Smooth muscle cell (in vitro differentiated cells): ENCODE measurements around the gene EPHB3. TPM values are rescaled to one million over a fixed set of nuclear protein-coding genes. Genes with fewer than 3 reads are reported as not detected.

Source experiments
- DNase-seq: peaks from one replicate; lab custom pipeline; 2025; ENCODE audit not compliant: unreplicated experiment; lab: John Stamatoyannopoulos, UW
- H2AFZ ChIP-seq: fragments of 200-600 bp; sonication (generic); 2 replicates; pipeline ENCODE4 v1.6.0; 2016; ENCODE audit warnings: antibody characterized with exemption, low read depth, mild to moderate bottlenecking
- H3F3A ChIP-seq: fragments of 200-600 bp; sonication (generic); 2 replicates; pipeline ENCODE4 v1.6.0; 2017; ENCODE audit warnings: antibody characterized with exemption, low read depth
- H3K27ac ChIP-seq: fragments of 200-600 bp; sonication (generic); 2 replicates; pipeline ENCODE4 v1.5.1; 2016; ENCODE audit warnings: low read depth, mild to moderate bottlenecking
- H3K27me3 ChIP-seq: fragments of 200-600 bp; sonication (generic); 2 replicates; pipeline ENCODE4 v1.6.1; 2016; ENCODE audit warnings: low read depth, mild to moderate bottlenecking
- H3K36me3 ChIP-seq: fragments of 200-600 bp; sonication (generic); 2 replicates; pipeline ENCODE4 v1.5.1; 2016; ENCODE audit warnings: low read depth
- H3K4me1 ChIP-seq: fragments of 200-600 bp; sonication (generic); 2 replicates; pipeline ENCODE4 v1.5.1; 2016; ENCODE audit warnings: low read depth
- H3K4me2 ChIP-seq: fragments of 200-600 bp; sonication (generic); 2 replicates; pipeline ENCODE4 v1.6.0; 2016; ENCODE audit warnings: mild to moderate bottlenecking
- H3K4me3 ChIP-seq: fragments of 200-600 bp; sonication (generic); 2 replicates; pipeline ENCODE4 v1.5.1; 2016; ENCODE audit warnings: mild to moderate bottlenecking
- H3K79me2 ChIP-seq: fragments of 200-600 bp; sonication (generic); 2 replicates; pipeline ENCODE4 v1.6.0; 2016; ENCODE audit warnings: low read depth, mild to moderate bottlenecking
- H3K9ac ChIP-seq: fragments of 200-600 bp; sonication (generic); 2 replicates; pipeline ENCODE4 v1.6.0; 2016; ENCODE audit warnings: low read depth
- H3K9me3 ChIP-seq: fragments of 200-600 bp; sonication (generic); replicated peaks from 2 replicates; pipeline ENCODE4 v1.5.1; 2016; ENCODE audit warnings: low read depth
- H4K20me1 ChIP-seq: fragments of 200-600 bp; sonication (generic); 2 replicates; pipeline ENCODE4 v1.6.0; 2016; ENCODE audit warnings: low read depth
- WGBS: methylation state at CpG from one replicate; pipeline ENCODE4 v1.1.7; 2016; ENCODE audit warnings: low lambda C conversion rate; 5-methylcytosine and 5-hydroxymethylcytosine counted together
- polyA plus RNA-seq: library from polyadenylated mRNA; unstranded; fragments of >200 nt; fragmentation: Nextera tagmentation; extraction: Ambion mirVana; gene quantifications from 2 replicates; pipeline ENCODE4 v1.2.1, GENCODE V29; 2016
- total RNA-seq: library from RNA; depleted of rRNA; stranded (reverse); fragments of >200 nt; gene quantifications from 2 replicates; pipeline ENCODE4 v1.2.3, GENCODE V29; 2014
- TF ChIP-seq, protein P1 (sequence below): fragments of 200-600 bp; sonication (generic); IDR thresholded peaks from 2 replicates; pipeline ENCODE4 v1.5.1; 2017; ENCODE audit warnings: borderline replicate concordance, mild to moderate bottlenecking, antibody characterized with exemption; ENCODE audit not compliant: insufficient read depth, poor library complexity, severe bottlenecking

The EPHB3 gene
- total and polyA plus RNA-seq, 2 experiments from 2014 or later = 11.1 to 23.1 TPM

DNA sequence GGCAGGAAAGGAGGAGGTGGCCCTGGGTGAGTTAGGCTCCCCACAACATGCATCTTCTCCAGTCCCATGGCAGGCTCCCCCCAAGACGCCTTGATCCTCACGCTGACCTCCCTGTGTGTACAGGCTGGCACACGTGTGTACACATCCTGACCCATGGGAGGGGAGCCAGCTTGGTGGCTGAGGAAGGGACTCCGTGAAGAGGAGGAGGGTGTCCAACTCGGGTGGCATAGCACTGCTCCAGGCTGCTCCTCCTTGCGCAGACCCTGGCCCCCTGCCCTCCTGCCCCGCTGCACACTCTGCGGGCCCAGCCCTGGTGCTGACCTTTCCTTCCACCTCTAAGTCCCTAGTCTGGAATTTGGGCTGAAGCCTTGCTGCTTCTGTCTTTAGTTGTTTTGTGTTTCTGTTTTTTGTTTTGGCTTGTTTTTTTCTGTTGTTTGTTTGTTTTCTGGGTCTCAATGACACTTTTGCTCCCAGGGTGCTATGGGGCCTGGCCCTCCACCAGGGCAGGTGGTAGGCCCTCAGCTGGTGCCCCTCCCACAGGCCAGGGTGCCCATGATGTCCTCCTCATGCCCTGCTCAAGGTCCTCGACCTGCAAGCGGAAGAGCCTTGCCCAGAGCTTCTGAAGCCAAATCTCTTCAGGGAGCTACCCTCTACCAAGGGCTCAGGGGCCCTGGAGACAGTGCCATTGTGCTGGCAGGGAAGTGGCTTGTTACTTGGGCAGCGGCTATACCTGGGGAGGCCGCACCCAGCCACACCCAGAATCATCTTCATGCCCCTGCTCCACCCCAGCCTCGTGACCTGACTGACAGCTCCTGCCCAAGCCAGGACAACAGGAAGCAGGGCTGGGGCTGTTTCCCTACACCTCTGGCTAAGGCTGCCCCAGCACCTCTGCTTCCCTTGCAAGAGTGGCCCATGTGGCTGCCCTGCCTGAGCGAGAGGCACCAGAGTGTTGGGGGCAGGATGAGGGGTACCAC lies 5.1 kb downstream of the EPHB3 start:
- TF ChIP-seq, protein P1, sequence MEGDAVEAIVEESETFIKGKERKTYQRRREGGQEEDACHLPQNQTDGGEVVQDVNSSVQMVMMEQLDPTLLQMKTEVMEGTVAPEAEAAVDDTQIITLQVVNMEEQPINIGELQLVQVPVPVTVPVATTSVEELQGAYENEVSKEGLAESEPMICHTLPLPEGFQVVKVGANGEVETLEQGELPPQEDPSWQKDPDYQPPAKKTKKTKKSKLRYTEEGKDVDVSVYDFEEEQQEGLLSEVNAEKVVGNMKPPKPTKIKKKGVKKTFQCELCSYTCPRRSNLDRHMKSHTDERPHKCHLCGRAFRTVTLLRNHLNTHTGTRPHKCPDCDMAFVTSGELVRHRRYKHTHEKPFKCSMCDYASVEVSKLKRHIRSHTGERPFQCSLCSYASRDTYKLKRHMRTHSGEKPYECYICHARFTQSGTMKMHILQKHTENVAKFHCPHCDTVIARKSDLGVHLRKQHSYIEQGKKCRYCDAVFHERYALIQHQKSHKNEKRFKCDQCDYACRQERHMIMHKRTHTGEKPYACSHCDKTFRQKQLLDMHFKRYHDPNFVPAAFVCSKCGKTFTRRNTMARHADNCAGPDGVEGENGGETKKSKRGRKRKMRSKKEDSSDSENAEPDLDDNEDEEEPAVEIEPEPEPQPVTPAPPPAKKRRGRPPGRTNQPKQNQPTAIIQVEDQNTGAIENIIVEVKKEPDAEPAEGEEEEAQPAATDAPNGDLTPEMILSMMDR = no peak
- no peak overlapping the region for H2AFZ ChIP-seq
- peaks cover 25% of the 10 kb centered on the region for H3F3A ChIP-seq
- H3K9me3 ChIP-seq = no peaks in the 10 kb centered on the region
- no peaks in the 10 kb centered on the region for H3K27me3 ChIP-seq
- H3K36me3 ChIP-seq = no peaks in the 10 kb centered on the region
- no peak overlapping the region for H3K9ac ChIP-seq
- peaks cover 51% of the 10 kb centered on the region for H3K4me1 ChIP-seq
- DNase-seq = no peak
- no peak overlapping the region for H3K4me3 ChIP-seq
- peaks cover 54% of the 10 kb centered on the region for H4K20me1 ChIP-seq
- H3K4me2 ChIP-seq = peak overlapping the region; percentile 99
- WGBS = 83% methylated on average over 14 of the region's 14 CpGs
- peak overlapping the region; percentile 78 for H3K27ac ChIP-seq
- H3K79me2 ChIP-seq = peaks cover 69% of the 10 kb centered on the region

DNA sequence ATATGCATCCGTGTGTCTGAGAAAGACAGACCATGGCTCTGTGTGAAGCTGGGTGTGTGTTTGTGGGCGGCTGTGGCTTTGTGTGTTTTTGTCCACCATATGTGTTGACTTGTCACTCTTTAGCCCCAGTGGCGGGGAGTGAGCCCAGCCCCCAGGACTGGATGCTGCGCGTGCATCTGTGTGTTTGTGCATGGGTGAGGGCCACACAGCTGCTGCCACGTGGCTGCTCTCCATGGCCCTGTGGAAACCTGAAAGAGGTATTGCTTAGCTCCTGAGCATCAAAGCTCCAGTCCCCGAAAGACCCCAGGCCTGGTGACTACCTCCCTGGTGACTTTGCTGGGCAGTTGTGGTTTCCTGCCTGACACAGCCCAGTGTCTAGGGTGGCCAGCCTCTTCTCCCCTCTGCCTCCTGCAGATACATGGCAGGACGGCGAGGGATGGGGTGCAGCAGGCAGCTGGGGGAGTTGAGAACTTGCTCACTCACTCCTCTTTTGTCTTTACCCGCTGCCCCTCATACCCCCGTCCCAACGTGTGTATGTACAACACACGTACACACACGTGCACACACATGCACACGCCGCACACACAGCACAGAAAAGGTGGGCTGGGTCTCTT lies 6.5 kb downstream of the EPHB3 start:
- H3K36me3 ChIP-seq = no peaks in the 10 kb centered on the region
- H3K4me3 ChIP-seq = peak overlapping the region; percentile 54
- H3K27ac ChIP-seq = peak overlapping the region; percentile 70
- H3K9me3 ChIP-seq = no peaks in the 10 kb centered on the region
- H3K4me2 ChIP-seq = peak overlapping the region; percentile 89
- H3K79me2 ChIP-seq = peaks cover 68% of the 10 kb centered on the region
- H3F3A ChIP-seq = peaks cover 23% of the 10 kb centered on the region
- H2AFZ ChIP-seq = no peak overlapping the region
- peaks cover 52% of the 10 kb centered on the region for H4K20me1 ChIP-seq
- 26% methylated on average over 15 of the region's 16 CpGs for WGBS
- H3K4me1 ChIP-seq = peaks cover 47% of the 10 kb centered on the region
- no peak overlapping the region for H3K9ac ChIP-seq
- TF ChIP-seq, protein P1 = no peak
- no peaks in the 10 kb centered on the region for H3K27me3 ChIP-seq
- DNase-seq = no peak

- Histone ChIP-seq H4K20me1 (peaks cover 47% of the 10 kb centered on the region), H3K79me2 (peaks cover 68% of the 10 kb centered on the region), H3K4me2 (peak overlapping the region; percentile 89), H3K27me3 (no peaks in the 10 kb centered on the region), H2AFZ (no peak overlapping the region), H3K4me3 (peak overlapping the region; percentile 54), H3K9me3 (no peaks in the 10 kb centered on the region), H3K4me1 (peaks cover 42% of the 10 kb centered on the region), H3K27ac (peak overlapping the region; percentile 70), H3K9ac (no peak overlapping the region), H3F3A (peaks cover 18% of the 10 kb centered on the region), H3K36me3 (no peaks in the 10 kb centered on the region)
- under 1% methylated on average over 16 of the region's 16 CpGs for WGBS
- DNase-seq = no peak
- TF ChIP-seq, protein P1 = no peak
Observed at GRCh38 chr3:184568560-184568923, 7.0 kb downstream of the EPHB3 start.
